K562 (cell line): ENCODE results near the gene SLC39A11. TPM values are rescaled to one million over a fixed set of nuclear protein-coding genes. Genes with fewer than 3 reads are reported as not detected.

ENCODE experiments used
- ATAC-seq: fragments of 200-7000 bp; cut with Tn5 transposase; 3 replicates; pipeline ENCODE4 v1.9.1; 2020; ENCODE audit warnings: moderate library complexity
- BruUV-seq: library from RNA; stranded (reverse); fragments of 400-500 nt; replicated peaks from 2 replicates; lab custom pipeline; 2021; lab: Mats Ljungman, UMichigan
- CTCF ChIA-PET: fragments of 300-600 bp; formaldehyde crosslinking; extraction: SDS; loops from one replicate; lab custom pipeline; 2021; ENCODE audit warnings: low intra/inter-chr PET ratio; lab: Yijun Ruan, JAX
- POLR2A ChIA-PET: fragments of 300-600, 350-650 bp; sonication (Branson Sonifier 250); formaldehyde crosslinking; extraction: SDS; loops from one replicate; lab custom pipeline; 2021; ENCODE audit warnings: antibody characterized with exemption, inconsistent platforms; lab: Yijun Ruan, JAX
- DNase-seq, 4 experiments: peaks; one replicate each; pipeline versions ENCODE4 v3.0.0 to v3.0.0-alpha.2; 2011 to 2018; ENCODE audit warnings: low spot score in 3 of 4, mixed read lengths in 3 of 4; ENCODE audit errors: extremely low read depth in 1 of 4
- FAIRE-seq: peaks from 2 replicates; lab custom pipeline; 2011; peaks lifted over from hg19 to GRCh38; lab: Jason Lieb, UNC
- H2AFZ ChIP-seq: 2 replicates; pipeline ENCODE4 v1.6.0; 2011; ENCODE audit warnings: low read depth, low read length, control low read depth, inconsistent platforms
- H3K27ac ChIP-seq: fragments of 200-600 bp; 3 replicates; pipeline ENCODE4 v1.8.0; 2011; ENCODE audit warnings: low read depth, mild to moderate bottlenecking, control low read depth, inconsistent platforms, low read length, moderate library complexity, mixed read lengths; ENCODE audit errors: extremely low read depth
- H3K27me3 ChIP-seq, 2 experiments: fragments of 300-600 bp in 1 of 2; 2 replicates in 1 of 2; 3 replicates in 1 of 2; pipeline versions ENCODE4 v1.6.0 to v1.8.0; 2011; ENCODE audit warnings: inconsistent platforms in 2 of 2, low read length in 2 of 2, mild to moderate bottlenecking in 1 of 2, mixed read lengths in 1 of 2, moderate library complexity in 1 of 2; ENCODE audit not compliant: control insufficient read depth in 2 of 2, insufficient read depth in 2 of 2
- H3K36me3 ChIP-seq: fragments of 300-600 bp; 3 replicates; pipeline ENCODE4 v1.8.0; 2011; ENCODE audit warnings: mild to moderate bottlenecking, low read length, inconsistent platforms; ENCODE audit not compliant: control insufficient read depth, insufficient read depth
- H3K4me1 ChIP-seq, 2 experiments: fragments of 200-600 bp in 1 of 2; replicated peaks in 1 of 2; 2 replicates in 1 of 2; 3 replicates in 1 of 2; pipeline versions ENCODE4 v1.5.1 to v1.8.0; 2011; ENCODE audit warnings: inconsistent platforms in 2 of 2, low read length in 2 of 2, mild to moderate bottlenecking in 1 of 2, mixed read lengths in 1 of 2, moderate library complexity in 1 of 2; ENCODE audit not compliant: control insufficient read depth in 2 of 2, insufficient read depth in 2 of 2
- H3K4me2 ChIP-seq: 2 replicates; pipeline ENCODE4 v1.6.1; 2011; ENCODE audit warnings: low read length, control low read depth, inconsistent platforms, mixed read lengths; ENCODE audit not compliant: insufficient read depth
- H3K4me3 ChIP-seq: fragments of 200-600 bp; sonication (generic), shearing (Covaris generic); 2 replicates; pipeline ENCODE4 v1.5.1; 2016; ENCODE audit warnings: control low read depth, inconsistent platforms
- H3K79me2 ChIP-seq: fragments of 200-600 bp; 3 replicates; pipeline ENCODE4 v1.8.0; 2011; ENCODE audit warnings: low read length, inconsistent platforms; ENCODE audit not compliant: control insufficient read depth, insufficient read depth
- H3K9ac ChIP-seq, 2 experiments: 2 replicates each; pipeline versions ENCODE4 v1.6.0 to v1.6.1; 2011; ENCODE audit warnings: low read depth in 2 of 2, low read length in 2 of 2, control low read depth in 1 of 2, inconsistent platforms in 1 of 2, mild to moderate bottlenecking in 1 of 2, mixed read lengths in 1 of 2; ENCODE audit not compliant: insufficient read depth in 1 of 2
- H3K9me1 ChIP-seq: one replicate; pipeline ENCODE4 v1.6.0; 2011; ENCODE audit warnings: inconsistent platforms, mild to moderate bottlenecking, low read length, moderate library complexity; ENCODE audit not compliant: control insufficient read depth, insufficient read depth
- H3K9me3 ChIP-seq: replicated peaks from 2 replicates; pipeline ENCODE4 v1.5.1; 2011; ENCODE audit warnings: low read depth, low read length, inconsistent platforms; ENCODE audit not compliant: control insufficient read depth, insufficient read depth
- H4K20me1 ChIP-seq: replicated peaks from 2 replicates; pipeline ENCODE4 v1.6.1; 2011; ENCODE audit warnings: low read length, inconsistent platforms, mixed read lengths; ENCODE audit not compliant: control insufficient read depth, insufficient read depth
- MCM5 ChIP-seq: fragments of 450-650 bp; IDR thresholded peaks from 2 replicates; pipeline ENCODE4 v1.6.1; 2016; ENCODE audit warnings: low read depth
- OTX1 ChIP-seq: fragments of 450-650 bp; formaldehyde crosslinking; IDR thresholded peaks from 2 replicates; pipeline ENCODE4 v1.4.0; 2022; ENCODE audit warnings: mild to moderate bottlenecking
- PHF20 ChIP-seq: fragments of 450-650 bp; IDR thresholded peaks from 2 replicates; pipeline ENCODE4 v1.6.1; 2018; ENCODE audit not compliant: partially characterized antibody
- POLR2AphosphoS2 ChIP-seq: IDR thresholded peaks from 2 replicates; pipeline ENCODE4 v1.6.1; 2012; ENCODE audit warnings: low read length, improper control_type of control experiment
- POLR3G ChIP-seq: IDR thresholded peaks from 2 replicates; pipeline ENCODE4 v1.6.1; 2011; ENCODE audit not compliant: insufficient read length, insufficient replicate concordance; ENCODE audit errors: extremely low read depth
- RBM22 ChIP-seq: fragments of 200-400 bp; formaldehyde crosslinking; IDR thresholded peaks from 2 replicates; pipeline ENCODE4 v1.6.1; 2018; ENCODE audit warnings: low read length, low read depth; ENCODE audit not compliant: poor library complexity, severe bottlenecking
- SRSF3 ChIP-seq: fragments of 200-400 bp; formaldehyde crosslinking; IDR thresholded peaks from 2 replicates; pipeline ENCODE4 v1.6.1; 2016; ENCODE audit warnings: mild to moderate bottlenecking, low read length, moderate library complexity; ENCODE audit not compliant: insufficient read depth
- U2AF2 ChIP-seq: fragments of 200-400 bp; formaldehyde crosslinking; optimal IDR thresholded peaks from 2 replicates; pipeline ENCODE3; 2017; ENCODE audit warnings: low read depth, mild to moderate bottlenecking, low read length
- ZNF589 ChIP-seq: fragments of 200-800 bp; sonication (Bioruptor generic); IDR thresholded peaks from 2 replicates; pipeline ENCODE4 v1.6.1; 2016; ENCODE audit warnings: low read depth, missing genetic modification characterization, missing compliant biosample characterization
- ZNF644 ChIP-seq: fragments of 200-800 bp; sonication (Bioruptor generic); IDR thresholded peaks from 2 replicates; pipeline ENCODE4 v1.6.1; 2016; ENCODE audit warnings: low read depth, missing genetic modification characterization, missing compliant biosample characterization
- WGBS: fragments of 100-300 bp; shearing (Covaris generic); methylation state at CpG from one replicate; pipeline ENCODE4 v1.1.6; 2016; ENCODE audit warnings: low coverage, mixed read lengths; ENCODE audit not compliant: insufficient coverage; ENCODE audit errors: missing lambda C conversion rate; 5-methylcytosine and 5-hydroxymethylcytosine counted together
- in situ Hi-C: fragments of 300-500 bp; cut with MboI; formaldehyde crosslinking; loops from 4 replicates; pipeline ENCODE4 v1.15.0; 2018; ENCODE audit warnings: inconsistent platforms, mixed read lengths
- intact Hi-C: fragments of 100-400 bp; cut with micrococcal nuclease; formaldehyde crosslinking; loops from 2 replicates; pipeline ENCODE4 v1.14.2; 2022
- polyA plus RNA-seq, 8 experiments: library from polyadenylated mRNA; depleted of rRNA in 4 of 8; stranded (reverse) in 5 of 8; unstranded in 3 of 8; fragments of >200 nt; fragmentation: Nextera tagmentation in 2 of 8; fragmentation: Illumina TruSeq in 1 of 8; extraction: Ambion mirVana in 2 of 8; extraction: Trizol in 1 of 8; gene quantifications; 2 replicates each; pipeline versions ENCODE4 v1.2.1 to v1.2.3, GENCODE V29; 2011 to 2014; ENCODE audit warnings: inconsistent platforms in 1 of 8, missing spikeins in 1 of 8
- total RNA-seq, 7 experiments: library from RNA; depleted of rRNA in 6 of 7; stranded (reverse); fragments of >200 nt in 6 of 7; fragmentation: Illumina TruSeq in 2 of 7; extraction: Trizol in 2 of 7; gene quantifications; 2 replicates each; pipeline versions ENCODE4 v1.2.1 to v1.2.3, GENCODE V29; 2011 to 2021; ENCODE audit warnings: low replicate concordance in 1 of 7
- TF ChIP-seq, protein P1 (sequence below): IDR thresholded peaks from 2 replicates; pipeline ENCODE4 v1.6.1; 2016; ENCODE audit warnings: missing genetic modification characterization, missing compliant biosample characterization
- TF ChIP-seq, protein P2 (sequence below): fragments of 450-650 bp; IDR thresholded peaks from 2 replicates; pipeline ENCODE4 v1.7.0; 2016; ENCODE audit warnings: borderline replicate concordance
- TF ChIP-seq, protein P3 (sequence below): fragments of 250-450 bp; sonication (Bioruptor Pico); IDR thresholded peaks from 2 replicates; pipeline ENCODE4 v1.8.0; 2022; ENCODE audit warnings: inconsistent platforms, mild to moderate bottlenecking, moderate library complexity, borderline replicate concordance

Gene SLC39A11
- total and polyA plus RNA-seq, 9 of the 15 experiments (the other 6 are each of a cell fraction or from before 2014, with no cell fraction given) = 10.5 to 26.4 (median 13.4) TPM

DNA sequence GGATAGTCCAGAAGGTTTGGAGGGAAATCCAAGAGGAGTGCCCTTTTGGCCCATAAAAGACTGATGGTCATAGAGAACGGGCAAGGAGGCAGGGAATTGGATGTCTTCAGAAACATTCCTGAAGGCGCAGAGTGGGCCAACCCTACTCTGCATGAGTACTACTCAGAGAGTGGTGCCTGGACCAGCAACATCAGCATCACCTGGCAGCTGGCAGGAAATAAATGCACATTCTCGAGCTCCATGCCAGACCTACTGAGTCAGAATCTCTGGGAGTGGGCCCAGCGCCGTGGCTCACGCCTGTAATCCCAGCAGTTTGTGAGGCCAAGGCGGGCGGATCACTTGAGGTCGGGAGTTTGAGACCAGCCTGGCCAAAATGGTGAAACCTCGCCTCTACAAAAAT is 27.1 kb upstream of the SLC39A11 start:
- H3K4me1 ChIP-seq = no peaks in the 10 kb centered on the region
- no peaks in the 10 kb centered on the region for H4K20me1 ChIP-seq
- no peaks in the 10 kb centered on the region for H3K36me3 ChIP-seq
- in situ Hi-C loops (no loop called here), intact Hi-C loops (no loop called here)
- POLR2A ChIA-PET = interaction anchor here (0.6 kb wide), 1 partner anchor 10 kb away, joined by 3 read pairs; no protein-coding TSS in a partner anchor
- DNase-seq = no peak
- CTCF ChIA-PET = no interaction called here
- no peak overlapping the region for H3K4me3 ChIP-seq
- no peaks in the 10 kb centered on the region for H3K79me2 ChIP-seq
- H3K27ac ChIP-seq = no peak overlapping the region
- WGBS = 1% methylated on average over 10 of the region's 10 CpGs
- no peak overlapping the region for H3K4me2 ChIP-seq
- no peak for FAIRE-seq
- no peak overlapping the region for H2AFZ ChIP-seq
- no peak for ATAC-seq
- peaks cover 24 to 41% of the 10 kb centered on the region in 2 experiments; a peak in 4 of 5 replicates for H3K27me3 ChIP-seq
- H3K9me3 ChIP-seq = no peaks in the 10 kb centered on the region
- no TSS peak for BruUV-seq
- no peak overlapping the region for H3K9ac ChIP-seq
- no peaks in the 10 kb centered on the region for H3K9me1 ChIP-seq
- TF ChIP-seq, protein P1, sequence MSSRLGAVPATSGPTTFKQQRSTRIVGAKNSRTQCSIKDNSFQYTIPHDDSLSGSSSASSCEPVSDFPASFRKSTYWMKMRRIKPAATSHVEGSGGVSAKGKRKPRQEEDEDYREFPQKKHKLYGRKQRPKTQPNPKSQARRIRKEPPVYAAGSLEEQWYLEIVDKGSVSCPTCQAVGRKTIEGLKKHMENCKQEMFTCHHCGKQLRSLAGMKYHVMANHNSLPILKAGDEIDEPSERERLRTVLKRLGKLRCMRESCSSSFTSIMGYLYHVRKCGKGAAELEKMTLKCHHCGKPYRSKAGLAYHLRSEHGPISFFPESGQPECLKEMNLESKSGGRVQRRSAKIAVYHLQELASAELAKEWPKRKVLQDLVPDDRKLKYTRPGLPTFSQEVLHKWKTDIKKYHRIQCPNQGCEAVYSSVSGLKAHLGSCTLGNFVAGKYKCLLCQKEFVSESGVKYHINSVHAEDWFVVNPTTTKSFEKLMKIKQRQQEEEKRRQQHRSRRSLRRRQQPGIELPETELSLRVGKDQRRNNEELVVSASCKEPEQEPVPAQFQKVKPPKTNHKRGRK (tag) = no peak
- no peak for TF ChIP-seq MCM5
- no peak for TF ChIP-seq RBM22
- TF ChIP-seq ZNF589 (CRISPR knock-in tag) = no peak
- no peak for TF ChIP-seq POLR3G
- TF ChIP-seq, protein P2, sequence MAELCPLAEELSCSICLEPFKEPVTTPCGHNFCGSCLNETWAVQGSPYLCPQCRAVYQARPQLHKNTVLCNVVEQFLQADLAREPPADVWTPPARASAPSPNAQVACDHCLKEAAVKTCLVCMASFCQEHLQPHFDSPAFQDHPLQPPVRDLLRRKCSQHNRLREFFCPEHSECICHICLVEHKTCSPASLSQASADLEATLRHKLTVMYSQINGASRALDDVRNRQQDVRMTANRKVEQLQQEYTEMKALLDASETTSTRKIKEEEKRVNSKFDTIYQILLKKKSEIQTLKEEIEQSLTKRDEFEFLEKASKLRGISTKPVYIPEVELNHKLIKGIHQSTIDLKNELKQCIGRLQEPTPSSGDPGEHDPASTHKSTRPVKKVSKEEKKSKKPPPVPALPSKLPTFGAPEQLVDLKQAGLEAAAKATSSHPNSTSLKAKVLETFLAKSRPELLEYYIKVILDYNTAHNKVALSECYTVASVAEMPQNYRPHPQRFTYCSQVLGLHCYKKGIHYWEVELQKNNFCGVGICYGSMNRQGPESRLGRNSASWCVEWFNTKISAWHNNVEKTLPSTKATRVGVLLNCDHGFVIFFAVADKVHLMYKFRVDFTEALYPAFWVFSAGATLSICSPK = no peak
- no peak for TF ChIP-seq U2AF2
- no peak for TF ChIP-seq OTX1 (CRISPR knock-in tag)
- TF ChIP-seq, protein P3, sequence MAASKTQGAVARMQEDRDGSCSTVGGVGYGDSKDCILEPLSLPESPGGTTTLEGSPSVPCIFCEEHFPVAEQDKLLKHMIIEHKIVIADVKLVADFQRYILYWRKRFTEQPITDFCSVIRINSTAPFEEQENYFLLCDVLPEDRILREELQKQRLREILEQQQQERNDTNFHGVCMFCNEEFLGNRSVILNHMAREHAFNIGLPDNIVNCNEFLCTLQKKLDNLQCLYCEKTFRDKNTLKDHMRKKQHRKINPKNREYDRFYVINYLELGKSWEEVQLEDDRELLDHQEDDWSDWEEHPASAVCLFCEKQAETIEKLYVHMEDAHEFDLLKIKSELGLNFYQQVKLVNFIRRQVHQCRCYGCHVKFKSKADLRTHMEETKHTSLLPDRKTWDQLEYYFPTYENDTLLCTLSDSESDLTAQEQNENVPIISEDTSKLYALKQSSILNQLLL = no peak
- TF ChIP-seq PHF20 = no peak
- no peak for TF ChIP-seq POLR2AphosphoS2
- no peak for TF ChIP-seq SRSF3
- no peak for TF ChIP-seq ZNF644 (tag)
